SK-N-MC (cell line): ENCODE results near the gene TMEM154.

Source experiments
- EZH2 ChIP-seq: fragments of 200-600 bp; sonication (generic); IDR thresholded peaks from one replicate; pipeline ENCODE4 v1.6.1; 2017; ENCODE audit warnings: antibody characterized with exemption
- POLR2AphosphoS5 ChIP-seq: IDR thresholded peaks from 2 replicates; pipeline ENCODE4 v1.6.1; 2012; ENCODE audit warnings: mild to moderate bottlenecking, low read depth, low read length, borderline replicate concordance

DNA sequence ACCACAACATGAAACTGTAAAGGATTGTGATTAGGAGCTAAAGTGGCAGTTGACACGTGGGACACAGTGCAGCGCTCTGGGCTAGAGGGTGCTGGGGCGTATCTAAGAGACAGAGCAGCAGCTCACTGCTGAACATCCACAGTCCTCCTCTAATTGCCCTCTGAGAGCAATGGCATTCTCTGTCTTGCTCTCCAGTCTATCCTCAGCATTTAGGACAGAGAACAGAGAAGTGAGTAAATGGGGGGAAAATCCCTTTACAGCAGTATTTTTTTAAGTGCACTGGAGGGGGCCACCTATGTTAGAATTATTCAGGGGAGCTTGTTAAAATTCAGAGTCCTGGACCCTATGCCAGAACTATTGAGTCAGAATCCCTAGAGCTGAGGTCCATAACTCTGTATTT, 4.2 kb upstream of the TMEM154 start:
- TF ChIP-seq POLR2AphosphoS5, result no peak
- TF ChIP-seq EZH2, result no peak
